Pancreas (tissue), 10 donors: ENCODE results near the gene LGALS7. TPM values are rescaled to one million over a fixed set of nuclear protein-coding genes. Genes with fewer than 3 reads are reported as not detected.

ENCODE experiments used
- ATAC-seq, 4 donors: fragments of 200-7000 bp; cut with Tn5 transposase; one replicate each; pipeline versions ENCODE4 v1.8.0 to v1.9.1; 2020; ENCODE audit warnings: mild to moderate bottlenecking in 4 of 4, moderate library complexity in 4 of 4
- DNase-seq, 6 donors: peaks; one replicate each; pipeline ENCODE4 v3.0.0-alpha.2; 2020
- FAIRE-seq: peaks from 2 replicates; lab custom pipeline; 2012; peaks lifted over from hg19 to GRCh38; lab: Jason Lieb, UNC
- H3K27ac ChIP-seq, 4 donors: fragments of 200-600 bp; sonication (generic); 1 replicate in 3 of 4; 2 replicates in 1 of 4; pipeline versions ENCODE4 v1.5.0 to v1.8.0; 2020
- H3K27me3 ChIP-seq, 4 donors: fragments of 200-600 bp; one replicate each; pipeline ENCODE4 v1.8.0; 2021
- H3K36me3 ChIP-seq, 3 donors: fragments of 200-600 bp; sonication (generic) in 1 of 3; one replicate each; pipeline versions ENCODE4 v1.5.0 to v1.8.0; 2020 to 2021
- H3K4me1 ChIP-seq, 3 donors: fragments of 200-600 bp; one replicate each; pipeline ENCODE4 v1.8.0; 2021
- H3K4me3 ChIP-seq, 4 donors: fragments of 200-600 bp; sonication (generic) in 2 of 4; one replicate each; pipeline versions ENCODE4 v1.5.0 to v1.8.0; 2020 to 2021
- H3K9me3 ChIP-seq, 4 donors: fragments of 200-600 bp; one replicate each; pipeline ENCODE4 v1.8.0; 2021
- WGBS, 2 donors: extraction: QIAGEN DNeasy Blood & Tissue Kit; methylation state at CpG; one replicate each; pipeline ENCODE4 v1.1.7; 2013; 5-methylcytosine and 5-hydroxymethylcytosine counted together
- intact Hi-C, 3 donors: fragments of 100-400 bp; cut with DNase I; formaldehyde crosslinking; loops; one replicate each; pipeline versions ENCODE4 v1.11.1 to v1.14.2; 2022
- polyA plus RNA-seq, 2 donors: library from polyadenylated mRNA; stranded (reverse); fragments of 200-250 nt; gene quantifications; one replicate each; pipeline ENCODE4 v1.2.3, GENCODE V29; 2013
- total RNA-seq, 6 donors: library from RNA; stranded (reverse); fragmentation: NEBNext Ultra II Directional in 4 of 6; extraction: Animal tissue kit (Norgen Biotek cat#: 25700) in 4 of 6; gene quantifications; one replicate each; pipeline versions ENCODE4 v1.2.1 to v1.2.4, GENCODE V29; 2021 to 2023
- TF ChIP-seq, protein P1 (sequence below), 4 donors: fragments of 200-600 bp; sonication (generic) in 3 of 4; IDR thresholded peaks; one replicate each; pipeline versions ENCODE4 v1.5.0 to v1.8.0; 2021; ENCODE audit warnings: antibody characterized with exemption in 4 of 4
- donor health status: healthy with polysubstance abuse.
- donor health status: DM: no; HTN: no; CAD: no; lungs with moderate emphysema.
- donor health status: DM: no; HTN: no; CAD: no.
- donor health status: control.
- donor health status: control.
- donor health status: Bipolar disorder and iron deficiency.
- donor health status: DM: yes; HTN: yes; CAD: no.
- donor health status: DM: no; HTN: no; CAD: no.
- donor health status: DM: no; HTN: no; CAD: no.
- donor health status: DM: yes; HTN: yes; CAD: no.

LGALS7 gene
- total and polyA plus RNA-seq, 8 donors, result not detected

GRCh38 chr19:38721496-38721895 lies 51.8 kb downstream of the LGALS7 start:
- H3K4me3 ChIP-seq, result no peak overlapping the region
- peak overlapping the region; percentile 24 to 70 (median 59) for H3K27ac ChIP-seq
- intact Hi-C loops, result no loop called here
- no peaks in the 10 kb centered on the region for H3K9me3 ChIP-seq
- no peaks in the 10 kb centered on the region for H3K27me3 ChIP-seq
- FAIRE-seq (no peak), DNase-seq (no peak), ATAC-seq (no peak)
- peaks cover 9 to 85% (median 63%) of the 10 kb centered on the region in 3 donors for H3K36me3 ChIP-seq
- no peaks in the 10 kb centered on the region for H3K4me1 ChIP-seq
- 89 to 92% methylated on average over 20 of the region's 20 CpGs for WGBS, 2 donors
- TF ChIP-seq, protein P1, sequence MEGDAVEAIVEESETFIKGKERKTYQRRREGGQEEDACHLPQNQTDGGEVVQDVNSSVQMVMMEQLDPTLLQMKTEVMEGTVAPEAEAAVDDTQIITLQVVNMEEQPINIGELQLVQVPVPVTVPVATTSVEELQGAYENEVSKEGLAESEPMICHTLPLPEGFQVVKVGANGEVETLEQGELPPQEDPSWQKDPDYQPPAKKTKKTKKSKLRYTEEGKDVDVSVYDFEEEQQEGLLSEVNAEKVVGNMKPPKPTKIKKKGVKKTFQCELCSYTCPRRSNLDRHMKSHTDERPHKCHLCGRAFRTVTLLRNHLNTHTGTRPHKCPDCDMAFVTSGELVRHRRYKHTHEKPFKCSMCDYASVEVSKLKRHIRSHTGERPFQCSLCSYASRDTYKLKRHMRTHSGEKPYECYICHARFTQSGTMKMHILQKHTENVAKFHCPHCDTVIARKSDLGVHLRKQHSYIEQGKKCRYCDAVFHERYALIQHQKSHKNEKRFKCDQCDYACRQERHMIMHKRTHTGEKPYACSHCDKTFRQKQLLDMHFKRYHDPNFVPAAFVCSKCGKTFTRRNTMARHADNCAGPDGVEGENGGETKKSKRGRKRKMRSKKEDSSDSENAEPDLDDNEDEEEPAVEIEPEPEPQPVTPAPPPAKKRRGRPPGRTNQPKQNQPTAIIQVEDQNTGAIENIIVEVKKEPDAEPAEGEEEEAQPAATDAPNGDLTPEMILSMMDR (IDR thresholded peaks at IDR 0.05), result no peak

Other genes with a start within 250 kb of the LGALS7 start
- 1 to 10 TPM in 5 of 6 donors, under 1 TPM in 1; 0.79 to 3.8 (median 2.6) TPM for gene MAP4K1, start 155.6 kb downstream of the LGALS7 start, total RNA-seq
- gene MAP4K1, start 155.6 kb downstream of the LGALS7 start, polyA plus RNA-seq, result 10 to 100 TPM in 1 of 2 donors, 1 to 10 TPM in 1; 2.6 to 43.4 TPM
- gene EIF3K, start 154.3 kb downstream of the LGALS7 start, total RNA-seq, result 100 to 1,000 TPM in 5 of 6 donors, 10 to 100 TPM in 1; 93.5 to 140 (median 131) TPM
- 100 to 1,000 TPM; 107 to 162 TPM for gene EIF3K, start 154.3 kb downstream of the LGALS7 start, polyA plus RNA-seq
- 100 to 1,000 TPM; 137 to 284 (median 189) TPM for gene ACTN4, start 125.9 kb downstream of the LGALS7 start, total RNA-seq
- 100 to 1,000 TPM in 1 of 2 donors, 10 to 100 TPM in 1; 98.2 to 195 TPM for gene ACTN4, start 125.9 kb downstream of the LGALS7 start, polyA plus RNA-seq
- gene CAPN12, start 29.0 kb downstream of the LGALS7 start, total RNA-seq, result 1 to 10 TPM; 2.3 to 8.8 (median 7.1) TPM
- 10 to 100 TPM; 40.4 to 46.3 TPM for gene CAPN12, start 29.0 kb downstream of the LGALS7 start, polyA plus RNA-seq
- gene LGALS7B, start 15.7 kb upstream of the LGALS7 start, total RNA-seq, result not detected
- under 1 TPM in 1 of 2 donors, not detected in 1; 0.38 TPM for gene LGALS7B, start 15.7 kb upstream of the LGALS7 start, polyA plus RNA-seq
- 10 to 100 TPM; 14.2 to 87.7 (median 63.7) TPM for gene LGALS4, start 39.4 kb upstream of the LGALS7 start, total RNA-seq
- gene LGALS4, start 39.4 kb upstream of the LGALS7 start, polyA plus RNA-seq, result 100 to 1,000 TPM in 1 of 2 donors, 10 to 100 TPM in 1; 80.9 to 135 TPM
- gene ECH1, start 58.3 kb upstream of the LGALS7 start, total RNA-seq, result 100 to 1,000 TPM in 1 of 6 donors, 10 to 100 TPM in 5; 70.7 to 126 (median 92.5) TPM
- gene ECH1, start 58.3 kb upstream of the LGALS7 start, polyA plus RNA-seq, result 100 to 1,000 TPM; 112 to 197 TPM
- gene HNRNPL, start 76.5 kb upstream of the LGALS7 start, total RNA-seq, result 100 to 1,000 TPM in 4 of 6 donors, 10 to 100 TPM in 2; 97.0 to 161 (median 129) TPM
- 100 to 1,000 TPM in 1 of 2 donors, 10 to 100 TPM in 1; 89.2 to 128 TPM for gene HNRNPL, start 76.5 kb upstream of the LGALS7 start, polyA plus RNA-seq
- gene RINL, start 104.8 kb upstream of the LGALS7 start, total RNA-seq, result 10 to 100 TPM in 4 of 6 donors, 1 to 10 TPM in 2; 6.5 to 16.9 (median 10.5) TPM
- 10 to 100 TPM; 17.6 to 26.2 TPM for gene RINL, start 104.8 kb upstream of the LGALS7 start, polyA plus RNA-seq
- gene SIRT2, start 126.1 kb upstream of the LGALS7 start, total RNA-seq, result 10 to 100 TPM; 16.2 to 27.0 (median 19.0) TPM
- gene SIRT2, start 126.1 kb upstream of the LGALS7 start, polyA plus RNA-seq, result 10 to 100 TPM; 33.5 to 44.4 TPM
- 10 to 100 TPM in 2 of 6 donors, 1 to 10 TPM in 4; 6.8 to 14.3 (median 9.3) TPM for gene NFKBIB, start 126.5 kb upstream of the LGALS7 start, total RNA-seq
- 10 to 100 TPM; 12.3 to 26.8 TPM for gene NFKBIB, start 126.5 kb upstream of the LGALS7 start, polyA plus RNA-seq
- under 1 TPM in 5 of 6 donors, not detected in 1; 0.17 to 0.22 (median 0.19) TPM for gene CCER2, start 138.7 kb upstream of the LGALS7 start, total RNA-seq
- 1 to 10 TPM; 1.2 to 3.3 TPM for gene CCER2, start 138.7 kb upstream of the LGALS7 start, polyA plus RNA-seq
- gene SARS2, start 157.2 kb upstream of the LGALS7 start, total RNA-seq, result 10 to 100 TPM in 5 of 6 donors, 1 to 10 TPM in 1; 8.8 to 21.8 (median 14.0) TPM
- gene SARS2, start 157.2 kb upstream of the LGALS7 start, polyA plus RNA-seq, result 10 to 100 TPM; 73.2 to 80.6 TPM
- gene MRPS12, start 157.4 kb upstream of the LGALS7 start, total RNA-seq, result 10 to 100 TPM in 5 of 6 donors, 1 to 10 TPM in 1; 9.8 to 17.5 (median 14.0) TPM
- gene MRPS12, start 157.4 kb upstream of the LGALS7 start, polyA plus RNA-seq, result 10 to 100 TPM; 13.8 to 19.5 TPM
- gene FBXO17, start 202.2 kb upstream of the LGALS7 start, total RNA-seq, result 10 to 100 TPM in 1 of 6 donors, 1 to 10 TPM in 5; 5.8 to 10.1 (median 7.4) TPM
- gene FBXO17, start 202.2 kb upstream of the LGALS7 start, polyA plus RNA-seq, result 10 to 100 TPM; 11.8 to 13.8 TPM